Heart left ventricle (tissue), 16 donors: ENCODE measurements around the gene PEAK3. TPM values are rescaled to one million over a fixed set of nuclear protein-coding genes. Genes with fewer than 3 reads are reported as not detected.

Experiments used
- ATAC-seq, 4 donors: fragments of 200-7000 bp; cut with Tn5 transposase; one replicate each; pipeline ENCODE4 v1.9.1; 2020 to 2022; ENCODE audit warnings: moderate library complexity in 4 of 4, mild to moderate bottlenecking in 3 of 4, moderate number of reproducible peaks in 1 of 4
- DNase-seq, 5 donors: peaks; one replicate each; pipeline ENCODE4 v3.0.0-alpha.2; 2020
- H3K27ac ChIP-seq, 12 donors: fragments of 200-600 bp; sonication (generic) in 4 of 12; one replicate each; pipeline versions ENCODE4 v1.5.0 to v1.8.0; 2016 to 2022; ENCODE audit warnings: mild to moderate bottlenecking in 2 of 12
- H3K27me3 ChIP-seq, 9 donors: fragments of 200-600 bp; sonication (generic) in 2 of 9; one replicate each; pipeline versions ENCODE4 v1.5.1 to v1.8.0; 2016 to 2022; ENCODE audit warnings: mild to moderate bottlenecking in 3 of 9
- H3K36me3 ChIP-seq, 9 donors: fragments of 200-600 bp; sonication (generic) in 2 of 9; one replicate each; pipeline versions ENCODE4 v1.5.0 to v1.8.0; 2018 to 2022; ENCODE audit warnings: mild to moderate bottlenecking in 2 of 9
- H3K4me1 ChIP-seq, 12 donors: fragments of 200-600 bp; sonication (generic) in 4 of 12; one replicate each; pipeline versions ENCODE4 v1.5.0 to v1.8.0; 2016 to 2022; ENCODE audit warnings: mild to moderate bottlenecking in 3 of 12
- H3K4me3 ChIP-seq, 12 donors: fragments of 200-600 bp; sonication (generic) in 4 of 12; one replicate each; pipeline versions ENCODE4 v1.5.0 to v1.8.0; 2017 to 2022; ENCODE audit warnings: mild to moderate bottlenecking in 9 of 12, moderate library complexity in 4 of 12
- H3K9me3 ChIP-seq, 12 donors: fragments of 200-600 bp; sonication (generic) in 4 of 12; one replicate each; pipeline versions ENCODE4 v1.5.0 to v1.8.0; 2016 to 2022; ENCODE audit warnings: mild to moderate bottlenecking in 1 of 12
- CTCF ChIP-seq, 12 donors: fragments of 200-600 bp; sonication (generic) in 4 of 12; IDR thresholded peaks; one replicate each; pipeline versions ENCODE4 v1.5.0 to v1.8.0; 2018 to 2022; ENCODE audit warnings: antibody characterized with exemption in 12 of 12, mild to moderate bottlenecking in 5 of 12
- POLR2A ChIP-seq, 2 donors: fragments of 450-650 bp; IDR thresholded peaks; one replicate each; pipeline ENCODE4 v1.6.1; 2017; ENCODE audit warnings: antibody characterized with exemption in 2 of 2, mild to moderate bottlenecking in 2 of 2, moderate library complexity in 2 of 2
- WGBS, 4 donors: extraction: QIAGEN DNeasy Blood & Tissue Kit in 2 of 4; methylation state at CpG; one replicate each; pipeline versions ENCODE4 v1.1.5 to v1.1.7; 2013 to 2018; 5-methylcytosine and 5-hydroxymethylcytosine counted together
- intact Hi-C, 10 donors: fragments of 100-400 bp; cut with DNase I; formaldehyde crosslinking; loops; one replicate each; pipeline versions ENCODE4 v1.11.1 to v1.14.2; 2022
- polyA plus RNA-seq, 2 donors: library from polyadenylated mRNA; stranded (reverse); fragments of 200-250 nt; gene quantifications; one replicate each; pipeline ENCODE4 v1.2.3, GENCODE V29; 2013
- total RNA-seq, 9 donors: library from RNA; depleted of rRNA in 2 of 9; stranded (reverse); fragments of >200 nt in 2 of 9; fragmentation: NEBNext Ultra II Directional in 3 of 9; extraction: Animal tissue kit (Norgen Biotek cat#: 25700) in 3 of 9; gene quantifications; one replicate each; pipeline versions ENCODE4 v1.1.0 to v1.2.4, GENCODE V29; 2016 to 2023
- donor health status: ischemic (EF 13 %, LVEDD 7.1; RV severe dilation, severe dysfunction).
- donor health status: healthy with polysubstance abuse.
- donor health status: DM: no; HTN: yes; CAD: no.
- donor health status: DM: no; HTN: no; CAD: no.
- donor health status: ischemic (EF 25% LVEDD 6.9; RV normal size, moderate dysfunction).
- donor health status: ischemic (EF 25% LVEDD 5.7; RV mildly dilated, moderate dysfunction).
- donor health status: healthy.
- donor health status: DM: yes; HTN: yes; CAD: no.
- donor health status: ischemic (EF 35%, LVEDD 5.7; RV mildly dilated, moderate dysfunction).
- donor health status: nonischemic (EF 11% LVEDD 7.7; RV severe dilation, severe dysfunction).
- donor health status: DM: yes; HTN: yes; CAD: no.
- donor health status: PGD.
- donor health status: ischemic (EF 29% LVEDD 5.4; RV normal size, mild dysfunction).
- donor health status: nonischemic (EF 23%, LVEDD 6.1; RV moderate dilation, normal function).

The PEAK3 gene
- total and polyA plus RNA-seq, 11 donors = 0.11 to 1.6 (median 0.27) TPM

GRCh38 chr19:2253106-2254063 lies 28.6 kb downstream of the PEAK3 start:
- H3K36me3 ChIP-seq = peaks cover 0 to 5% (median 0%) of the 10 kb centered on the region in 9 donors
- no peak for TF ChIP-seq POLR2A (IDR thresholded peaks at IDR 0.05)
- TF ChIP-seq CTCF (IDR thresholded peaks at IDR 0.05) = peak in 3 of 12 donors; percentile 8 to 17 (median 10)
- H3K9me3 ChIP-seq = no peaks in the 10 kb centered on the region
- H3K27me3 ChIP-seq = peaks cover 33 to 57% (median 46%) of the 10 kb centered on the region in 9 donors
- ATAC-seq (no peak), DNase-seq (peak in 1 of 5 donors; percentile 55)
- WGBS, 4 donors = 4 to 6% (median 5%) methylated on average over 47 to 77 of the region's 77 CpGs
- H3K4me1 ChIP-seq = peaks cover 0 to 44% (median 28%) of the 10 kb centered on the region in 12 donors
- intact Hi-C loops = no loop called here
- peak overlapping the region in 6 of 12 donors; percentile 1 to 45 (median 16) for H3K4me3 ChIP-seq
- H3K27ac ChIP-seq = no peak overlapping the region

DNA sequence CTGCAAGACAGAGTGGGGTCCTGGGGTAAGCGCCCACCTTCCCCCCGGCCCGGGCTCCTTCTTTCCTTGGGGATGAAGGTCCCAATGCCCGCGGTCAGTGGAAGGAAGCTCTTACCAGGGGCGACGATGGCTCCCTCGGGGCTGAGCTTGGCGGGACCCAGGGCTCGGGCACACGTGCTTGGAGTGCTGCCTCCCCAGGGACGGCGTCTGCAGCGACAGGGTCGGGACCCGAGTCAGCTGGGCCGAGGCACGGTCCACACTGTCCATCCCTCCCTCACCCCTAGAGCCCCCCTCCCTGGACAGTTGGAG lies 29.2 kb downstream of the PEAK3 start:
- 6 to 17% (median 9%) methylated on average over 5 to 18 of the region's 18 CpGs for WGBS, 4 donors
- H3K4me1 ChIP-seq = peaks cover 0 to 44% (median 28%) of the 10 kb centered on the region in 12 donors
- H3K4me3 ChIP-seq = peak overlapping the region in 6 of 12 donors; percentile 1 to 45 (median 16)
- H3K9me3 ChIP-seq = no peaks in the 10 kb centered on the region
- H3K36me3 ChIP-seq = peaks cover 0 to 10% (median 0%) of the 10 kb centered on the region in 9 donors
- peaks cover 33 to 57% (median 46%) of the 10 kb centered on the region in 9 donors for H3K27me3 ChIP-seq
- ATAC-seq = no peak
- intact Hi-C loops = no loop called here
- TF ChIP-seq POLR2A (IDR thresholded peaks at IDR 0.05) = no peak
- TF ChIP-seq CTCF (IDR thresholded peaks at IDR 0.05) = no peak
- DNase-seq = peak in 1 of 5 donors; percentile 56
- H3K27ac ChIP-seq = no peak overlapping the region

- Histone ChIP-seq H3K27ac (no peak overlapping the region), H3K27me3 (peaks cover 33 to 57% (median 46%) of the 10 kb centered on the region in 9 donors), H3K36me3 (peaks cover 0 to 15% (median 5%) of the 10 kb centered on the region in 9 donors), H3K4me3 (peak overlapping the region in 10 of 12 donors; percentile 0 to 45 (median 13)), H3K4me1 (peaks cover 0 to 49% (median 30%) of the 10 kb centered on the region in 12 donors), H3K9me3 (no peaks in the 10 kb centered on the region)
- intact Hi-C loops = no loop called here
- TF ChIP-seq CTCF (IDR thresholded peaks at IDR 0.05) (no peak), POLR2A (IDR thresholded peaks at IDR 0.05) (no peak)
- DNase-seq (peak in 1 of 5 donors; percentile 61), ATAC-seq (no peak)
- WGBS, 4 donors = 8 to 15% (median 12%) methylated on average over 61 to 74 of the region's 74 CpGs
Observed at GRCh38 chr19:2252055-2252796, 29.7 kb downstream of the PEAK3 start.
